Right lobe of liver (tissue), 4 donors: ENCODE measurements around the gene KAT6B.

Experiments used
- POLR2A ChIP-seq: fragments of 450-650 bp; IDR thresholded peaks from one replicate; pipeline ENCODE4 v1.6.1; 2017; ENCODE audit warnings: antibody characterized with exemption, mild to moderate bottlenecking
- TF ChIP-seq, protein P1 (sequence below), 4 donors: fragments of 200-600 bp in 3 of 4; fragments of 450-650 bp in 1 of 4; IDR thresholded peaks; one replicate each; pipeline versions ENCODE4 v1.5.1 to v1.8.0; 2016 to 2022; ENCODE audit warnings: antibody characterized with exemption in 4 of 4, mild to moderate bottlenecking in 2 of 4
- donor health status: DM: no; HTN: no; CAD: no.
- donor health status: DM: no; HTN: no; CAD: no.
- donor health status: DM: no; HTN: yes; CAD: no.

DNA sequence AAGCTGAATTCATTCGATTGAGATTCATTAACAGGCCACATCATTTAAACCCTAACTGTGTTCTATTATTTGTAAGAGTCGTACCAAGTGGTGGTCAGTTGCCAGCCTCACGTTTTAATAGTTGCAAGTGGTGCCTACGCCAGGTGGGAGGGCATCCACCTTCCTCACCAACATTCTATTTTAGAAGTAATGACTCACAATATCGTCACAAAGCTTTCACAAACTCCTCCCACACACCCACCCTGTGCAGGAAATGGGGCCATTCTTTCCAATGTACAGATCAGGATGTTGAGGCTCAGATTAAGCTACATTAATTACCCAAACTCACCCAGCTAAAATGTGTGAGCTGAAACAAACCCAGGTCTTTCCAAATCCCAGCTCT is 207.7 kb downstream of the KAT6B start:
- TF ChIP-seq, protein P1, sequence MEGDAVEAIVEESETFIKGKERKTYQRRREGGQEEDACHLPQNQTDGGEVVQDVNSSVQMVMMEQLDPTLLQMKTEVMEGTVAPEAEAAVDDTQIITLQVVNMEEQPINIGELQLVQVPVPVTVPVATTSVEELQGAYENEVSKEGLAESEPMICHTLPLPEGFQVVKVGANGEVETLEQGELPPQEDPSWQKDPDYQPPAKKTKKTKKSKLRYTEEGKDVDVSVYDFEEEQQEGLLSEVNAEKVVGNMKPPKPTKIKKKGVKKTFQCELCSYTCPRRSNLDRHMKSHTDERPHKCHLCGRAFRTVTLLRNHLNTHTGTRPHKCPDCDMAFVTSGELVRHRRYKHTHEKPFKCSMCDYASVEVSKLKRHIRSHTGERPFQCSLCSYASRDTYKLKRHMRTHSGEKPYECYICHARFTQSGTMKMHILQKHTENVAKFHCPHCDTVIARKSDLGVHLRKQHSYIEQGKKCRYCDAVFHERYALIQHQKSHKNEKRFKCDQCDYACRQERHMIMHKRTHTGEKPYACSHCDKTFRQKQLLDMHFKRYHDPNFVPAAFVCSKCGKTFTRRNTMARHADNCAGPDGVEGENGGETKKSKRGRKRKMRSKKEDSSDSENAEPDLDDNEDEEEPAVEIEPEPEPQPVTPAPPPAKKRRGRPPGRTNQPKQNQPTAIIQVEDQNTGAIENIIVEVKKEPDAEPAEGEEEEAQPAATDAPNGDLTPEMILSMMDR (IDR thresholded peaks at IDR 0.05) = no peak
- no peak for TF ChIP-seq POLR2A
